Measurements from ENCODE around the gene UNC5A.
A peak's percentile ranks its signal among the peaks of the same experiment; 100 is the strongest.

The UNC5A gene

DNA sequence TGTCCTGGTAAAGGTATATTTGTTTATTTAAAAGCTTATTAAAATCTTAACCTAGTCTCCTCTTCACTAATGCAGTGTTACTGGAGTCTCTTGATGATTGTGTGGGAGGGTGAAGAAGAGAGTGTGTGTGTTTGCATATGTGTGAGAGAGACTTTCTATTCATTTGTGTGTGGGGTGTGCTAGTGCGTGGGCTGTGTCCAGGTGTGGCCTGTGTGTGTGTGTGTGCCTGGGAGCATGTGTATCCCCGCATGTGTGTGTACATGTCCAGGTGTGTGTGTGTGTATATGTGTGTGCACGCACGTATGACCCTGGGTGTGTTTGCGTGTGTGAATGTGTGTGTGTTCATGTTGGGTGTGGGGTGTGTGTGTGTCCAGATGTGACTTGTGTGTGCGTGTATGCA is 10.3 kb upstream of the UNC5A start:
- no peak for TF ChIP-seq OSR1 (CRISPR knock-in tag; IDR thresholded peaks at IDR 0.05)
- ATAC-seq: no peak

DNA sequence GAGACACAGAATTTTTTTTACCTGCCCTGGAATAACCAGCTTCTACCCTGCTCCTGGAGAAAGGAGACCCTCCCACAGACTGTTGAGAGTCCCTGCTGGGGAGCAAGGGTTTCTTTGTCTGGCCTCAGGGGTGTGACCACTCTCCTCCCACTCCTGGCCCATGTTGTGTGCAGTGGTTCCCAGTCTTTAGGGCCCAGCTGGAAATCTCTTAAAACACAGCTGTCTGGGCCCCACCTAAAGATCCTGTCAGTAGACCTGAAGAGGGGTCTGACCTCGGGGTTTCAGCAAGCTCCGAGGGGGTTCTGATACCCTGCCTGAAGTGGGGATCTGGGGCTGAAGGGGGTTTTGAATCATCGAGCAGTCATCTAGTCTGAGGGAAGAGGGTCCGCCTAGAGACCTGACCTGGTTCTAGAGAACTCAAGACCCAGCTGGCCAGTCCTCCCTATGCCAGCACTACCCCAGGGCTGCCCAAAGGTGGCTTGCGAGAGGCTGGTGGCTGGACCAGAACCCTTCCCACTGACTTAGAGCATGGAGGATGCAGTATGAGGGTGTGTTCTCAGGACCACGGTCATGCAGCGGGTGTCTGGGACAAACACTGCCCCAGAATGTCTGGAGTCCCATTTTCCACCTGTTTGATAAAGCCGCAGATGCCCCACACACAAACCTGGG is 8.1 kb upstream of the UNC5A start:
- TF ChIP-seq ZC3H10 (CRISPR knock-in tag; IDR thresholded peaks at IDR 0.05): no peak
- TF ChIP-seq OSR1 (CRISPR knock-in tag; IDR thresholded peaks at IDR 0.05): no peak
- TF ChIP-seq PATZ1 (CRISPR knock-in tag; IDR thresholded peaks at IDR 0.05; ENCODE audit: borderline replicate concordance): no peak
- no peak for TF ChIP-seq ZNF70 (CRISPR knock-in tag; IDR thresholded peaks at IDR 0.05)
- TF ChIP-seq ZFP3 (CRISPR knock-in tag; IDR thresholded peaks at IDR 0.05): no peak
- TF ChIP-seq BACH2 (CRISPR knock-in tag; IDR thresholded peaks at IDR 0.05; ENCODE audit: borderline replicate concordance): no peak
- TF ChIP-seq, protein P1, sequence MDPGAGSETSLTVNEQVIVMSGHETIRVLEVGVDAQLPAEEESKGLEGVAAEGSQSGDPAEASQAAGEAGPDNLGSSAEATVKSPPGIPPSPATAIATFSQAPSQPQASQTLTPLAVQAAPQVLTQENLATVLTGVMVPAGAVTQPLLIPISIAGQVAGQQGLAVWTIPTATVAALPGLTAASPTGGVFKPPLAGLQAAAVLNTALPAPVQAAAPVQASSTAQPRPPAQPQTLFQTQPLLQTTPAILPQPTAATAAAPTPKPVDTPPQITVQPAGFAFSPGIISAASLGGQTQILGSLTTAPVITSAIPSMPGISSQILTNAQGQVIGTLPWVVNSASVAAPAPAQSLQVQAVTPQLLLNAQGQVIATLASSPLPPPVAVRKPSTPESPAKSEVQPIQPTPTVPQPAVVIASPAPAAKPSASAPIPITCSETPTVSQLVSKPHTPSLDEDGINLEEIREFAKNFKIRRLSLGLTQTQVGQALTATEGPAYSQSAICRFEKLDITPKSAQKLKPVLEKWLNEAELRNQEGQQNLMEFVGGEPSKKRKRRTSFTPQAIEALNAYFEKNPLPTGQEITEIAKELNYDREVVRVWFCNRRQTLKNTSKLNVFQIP (CRISPR knock-in tag; IDR thresholded peaks at IDR 0.05; ENCODE audit: borderline replicate concordance, low read depth): no peak
- no peak; the same call in 2 of the 3 replicates for ATAC-seq

DNA sequence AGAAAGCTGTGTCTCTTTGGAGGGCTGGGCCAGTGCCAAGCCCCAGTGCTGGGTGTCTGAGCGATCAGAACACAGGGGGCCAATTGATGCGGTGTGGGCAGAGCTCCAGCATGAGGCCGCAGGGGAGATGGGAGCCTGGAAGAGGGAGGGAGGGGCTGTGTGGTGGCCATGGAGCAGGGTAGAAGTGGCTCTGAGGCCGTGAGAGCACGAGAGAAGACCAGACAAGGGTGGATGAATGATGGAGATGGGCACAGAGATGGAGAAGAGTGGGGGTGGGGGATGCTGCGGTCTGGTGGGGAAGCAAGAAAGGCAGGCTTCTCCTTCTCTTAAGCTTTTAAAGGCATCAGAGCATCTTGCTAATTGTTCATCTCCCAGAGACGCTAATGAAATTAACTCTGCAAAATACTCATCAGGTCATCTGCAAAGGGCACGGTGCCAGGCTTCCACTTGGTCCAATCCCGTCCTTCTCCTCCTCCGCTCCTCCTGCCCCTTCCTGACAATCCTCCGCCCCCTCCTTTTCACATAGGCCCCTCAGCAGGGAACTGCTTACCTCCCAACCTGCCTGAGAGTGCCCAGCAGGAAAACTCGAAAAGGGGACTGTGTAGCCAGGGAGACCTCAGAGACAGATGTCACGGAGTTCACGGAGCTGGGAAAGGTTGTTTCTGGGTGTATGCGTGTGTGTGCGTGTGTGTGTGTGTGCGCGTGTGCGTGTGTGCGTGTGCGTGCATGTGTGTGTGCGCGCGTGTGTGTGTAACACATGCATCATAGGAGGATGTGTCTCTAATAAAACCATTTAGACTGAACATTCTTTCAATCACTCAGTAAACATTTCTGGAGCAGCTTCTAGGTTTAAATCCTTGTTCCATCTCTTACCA is 7.1 kb upstream of the UNC5A start:
- TF ChIP-seq TOX (CRISPR knock-in tag; IDR thresholded peaks at IDR 0.05; ENCODE audit: borderline replicate concordance) (no peak), ZNF70 (CRISPR knock-in tag; IDR thresholded peaks at IDR 0.05) (peak; percentile 73; the same call in 1 of the 2 replicates)
- peak; percentile 37; the same call in 2 of the 3 replicates for ATAC-seq

DNA sequence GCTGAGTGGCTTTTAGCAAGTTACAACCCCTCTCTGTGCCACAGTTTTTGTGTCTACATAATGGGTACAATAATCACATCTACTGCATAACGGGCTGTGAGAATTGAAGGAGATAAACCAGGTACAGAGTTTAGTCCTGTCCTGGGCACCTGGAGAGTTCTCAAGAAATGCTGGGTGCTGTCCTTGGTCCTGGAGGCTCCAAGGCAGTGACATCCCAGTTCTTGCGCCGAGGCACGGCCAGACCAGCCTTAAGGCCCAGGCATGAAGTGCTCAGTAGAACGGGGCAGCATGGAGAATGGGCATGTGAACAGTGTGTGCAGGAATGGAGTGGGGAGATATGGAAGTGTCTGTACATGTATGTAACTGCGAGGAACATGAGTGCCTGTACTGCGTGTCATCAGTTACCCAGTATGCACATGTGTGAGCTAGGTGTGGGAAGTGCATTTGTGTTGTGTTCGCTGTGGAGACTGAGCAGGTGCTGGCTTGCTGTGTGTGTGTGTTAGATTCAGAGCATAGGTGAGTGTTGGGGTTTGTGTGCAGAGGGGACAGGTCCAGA is 6.3 kb upstream of the UNC5A start:
- TF ChIP-seq, protein P1 (CRISPR knock-in tag; IDR thresholded peaks at IDR 0.05; ENCODE audit: borderline replicate concordance, low read depth): no peak
- TF ChIP-seq ESRRG (CRISPR knock-in tag; IDR thresholded peaks at IDR 0.05): no peak
- TF ChIP-seq ZNF565 (CRISPR knock-in tag; conservative IDR thresholded peaks at IDR 0.05; ENCODE audit: low read depth): no peak
- TF ChIP-seq ZNF70 (CRISPR knock-in tag; IDR thresholded peaks at IDR 0.05): no peak
- TF ChIP-seq ZFP3 (CRISPR knock-in tag; IDR thresholded peaks at IDR 0.05): no peak
- ATAC-seq: peak; percentile 60; the same call in 2 of the 3 replicates

DNA sequence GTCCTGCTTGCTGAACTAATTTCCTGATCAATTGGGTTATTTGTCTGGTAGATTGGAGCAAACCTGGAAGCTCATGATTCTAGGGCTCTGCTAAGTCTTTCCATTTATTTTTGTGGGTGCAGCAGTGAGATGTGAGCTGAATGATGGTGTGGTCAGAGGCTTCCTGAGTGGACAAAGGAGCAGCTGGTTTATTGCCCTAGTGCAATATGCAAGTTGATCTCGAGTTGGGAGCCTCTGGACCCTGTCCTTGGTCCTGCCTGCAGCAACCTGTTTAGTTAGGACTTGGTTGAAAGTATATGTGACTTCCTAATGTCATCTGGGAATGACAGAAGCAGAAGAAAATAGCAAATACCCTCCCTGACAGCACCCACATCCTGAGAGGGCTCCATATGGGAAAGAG is 4.2 kb upstream of the UNC5A start:
- ATAC-seq: no peak
- TF ChIP-seq, protein P2, sequence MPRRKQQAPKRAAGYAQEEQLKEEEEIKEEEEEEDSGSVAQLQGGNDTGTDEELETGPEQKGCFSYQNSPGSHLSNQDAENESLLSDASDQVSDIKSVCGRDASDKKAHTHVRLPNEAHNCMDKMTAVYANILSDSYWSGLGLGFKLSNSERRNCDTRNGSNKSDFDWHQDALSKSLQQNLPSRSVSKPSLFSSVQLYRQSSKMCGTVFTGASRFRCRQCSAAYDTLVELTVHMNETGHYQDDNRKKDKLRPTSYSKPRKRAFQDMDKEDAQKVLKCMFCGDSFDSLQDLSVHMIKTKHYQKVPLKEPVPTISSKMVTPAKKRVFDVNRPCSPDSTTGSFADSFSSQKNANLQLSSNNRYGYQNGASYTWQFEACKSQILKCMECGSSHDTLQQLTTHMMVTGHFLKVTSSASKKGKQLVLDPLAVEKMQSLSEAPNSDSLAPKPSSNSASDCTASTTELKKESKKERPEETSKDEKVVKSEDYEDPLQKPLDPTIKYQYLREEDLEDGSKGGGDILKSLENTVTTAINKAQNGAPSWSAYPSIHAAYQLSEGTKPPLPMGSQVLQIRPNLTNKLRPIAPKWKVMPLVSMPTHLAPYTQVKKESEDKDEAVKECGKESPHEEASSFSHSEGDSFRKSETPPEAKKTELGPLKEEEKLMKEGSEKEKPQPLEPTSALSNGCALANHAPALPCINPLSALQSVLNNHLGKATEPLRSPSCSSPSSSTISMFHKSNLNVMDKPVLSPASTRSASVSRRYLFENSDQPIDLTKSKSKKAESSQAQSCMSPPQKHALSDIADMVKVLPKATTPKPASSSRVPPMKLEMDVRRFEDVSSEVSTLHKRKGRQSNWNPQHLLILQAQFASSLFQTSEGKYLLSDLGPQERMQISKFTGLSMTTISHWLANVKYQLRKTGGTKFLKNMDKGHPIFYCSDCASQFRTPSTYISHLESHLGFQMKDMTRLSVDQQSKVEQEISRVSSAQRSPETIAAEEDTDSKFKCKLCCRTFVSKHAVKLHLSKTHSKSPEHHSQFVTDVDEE (CRISPR knock-in tag; IDR thresholded peaks at IDR 0.05): no peak
- TF ChIP-seq ZNF565 (CRISPR knock-in tag; conservative IDR thresholded peaks at IDR 0.05; ENCODE audit: low read depth): no peak
- TF ChIP-seq RARB (CRISPR knock-in tag; IDR thresholded peaks at IDR 0.05): no peak
- no peak for TF ChIP-seq TOX (CRISPR knock-in tag; IDR thresholded peaks at IDR 0.05; ENCODE audit: borderline replicate concordance)
- TF ChIP-seq, protein P3, sequence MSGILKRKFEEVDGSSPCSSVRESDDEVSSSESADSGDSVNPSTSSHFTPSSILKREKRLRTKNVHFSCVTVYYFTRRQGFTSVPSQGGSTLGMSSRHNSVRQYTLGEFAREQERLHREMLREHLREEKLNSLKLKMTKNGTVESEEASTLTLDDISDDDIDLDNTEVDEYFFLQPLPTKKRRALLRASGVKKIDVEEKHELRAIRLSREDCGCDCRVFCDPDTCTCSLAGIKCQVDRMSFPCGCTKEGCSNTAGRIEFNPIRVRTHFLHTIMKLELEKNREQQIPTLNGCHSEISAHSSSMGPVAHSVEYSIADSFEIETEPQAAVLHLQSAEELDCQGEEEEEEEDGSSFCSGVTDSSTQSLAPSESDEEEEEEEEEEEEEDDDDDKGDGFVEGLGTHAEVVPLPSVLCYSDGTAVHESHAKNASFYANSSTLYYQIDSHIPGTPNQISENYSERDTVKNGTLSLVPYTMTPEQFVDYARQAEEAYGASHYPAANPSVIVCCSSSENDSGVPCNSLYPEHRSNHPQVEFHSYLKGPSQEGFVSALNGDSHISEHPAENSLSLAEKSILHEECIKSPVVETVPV (CRISPR knock-in tag; IDR thresholded peaks at IDR 0.05): no peak
- no peak for TF ChIP-seq TCF4 (CRISPR knock-in tag; IDR thresholded peaks at IDR 0.05; ENCODE audit: borderline replicate concordance)
- TF ChIP-seq, protein P4, sequence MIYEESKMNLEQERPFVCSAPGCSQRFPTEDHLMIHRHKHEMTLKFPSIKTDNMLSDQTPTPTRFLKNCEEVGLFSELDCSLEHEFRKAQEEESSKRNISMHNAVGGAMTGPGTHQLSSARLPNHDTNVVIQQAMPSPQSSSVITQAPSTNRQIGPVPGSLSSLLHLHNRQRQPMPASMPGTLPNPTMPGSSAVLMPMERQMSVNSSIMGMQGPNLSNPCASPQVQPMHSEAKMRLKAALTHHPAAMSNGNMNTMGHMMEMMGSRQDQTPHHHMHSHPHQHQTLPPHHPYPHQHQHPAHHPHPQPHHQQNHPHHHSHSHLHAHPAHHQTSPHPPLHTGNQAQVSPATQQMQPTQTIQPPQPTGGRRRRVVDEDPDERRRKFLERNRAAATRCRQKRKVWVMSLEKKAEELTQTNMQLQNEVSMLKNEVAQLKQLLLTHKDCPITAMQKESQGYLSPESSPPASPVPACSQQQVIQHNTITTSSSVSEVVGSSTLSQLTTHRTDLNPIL (CRISPR knock-in tag; IDR thresholded peaks at IDR 0.05; ENCODE audit: low read depth): no peak
- no peak for TF ChIP-seq ZNF8 (CRISPR knock-in tag; IDR thresholded peaks at IDR 0.05)
- no peak for TF ChIP-seq ZNF70 (CRISPR knock-in tag; IDR thresholded peaks at IDR 0.05)
- TF ChIP-seq ESRRG (CRISPR knock-in tag; IDR thresholded peaks at IDR 0.05): no peak
- TF ChIP-seq ARNTL (CRISPR knock-in tag; IDR thresholded peaks at IDR 0.05; ENCODE audit: borderline replicate concordance, low read depth): no peak
- TF ChIP-seq SNAI2 (CRISPR knock-in tag; IDR thresholded peaks at IDR 0.05): no peak

All from SK-N-SH treated with all-trans-retinoic acid at 6 μM for 48 hours (cell line).